DOHH2 (cell line): Measurements from ENCODE around the gene EYA2.

Experiments used
- H3F3A ChIP-seq: fragments of 200-600 bp; sonication (generic), shearing (Covaris generic); 2 replicates; pipeline ENCODE4 v1.6.0; 2016; ENCODE audit warnings: antibody characterized with exemption, mild to moderate bottlenecking; ENCODE audit not compliant: control insufficient read depth, insufficient read depth
- H3K27ac ChIP-seq: fragments of 200-600 bp; sonication (generic); 2 replicates; pipeline ENCODE4 v1.5.1; 2014; ENCODE audit warnings: low read depth, mild to moderate bottlenecking, low read length, moderate library complexity
- H3K27me3 ChIP-seq: fragments of 200-600 bp; sonication (generic); 2 replicates; pipeline ENCODE4 v1.6.1; 2014; ENCODE audit warnings: mild to moderate bottlenecking, low read length, mixed read lengths; ENCODE audit not compliant: control insufficient read depth
- H3K36me3 ChIP-seq: fragments of 200-600 bp; sonication (generic); 2 replicates; pipeline ENCODE4 v1.6.1; 2014; ENCODE audit warnings: mild to moderate bottlenecking, low read length, moderate library complexity, mixed read lengths; ENCODE audit not compliant: control insufficient read depth
- H3K4me1 ChIP-seq: fragments of 200-600 bp; sonication (generic); 2 replicates; pipeline ENCODE4 v1.6.1; 2014; ENCODE audit warnings: mild to moderate bottlenecking, low read length, mixed read lengths; ENCODE audit not compliant: control insufficient read depth
- H3K4me2 ChIP-seq: fragments of 200-600 bp; sonication (generic); 2 replicates; pipeline ENCODE4 v1.6.0; 2014; ENCODE audit warnings: mild to moderate bottlenecking, low read length, moderate library complexity
- H3K4me3 ChIP-seq: fragments of 200-600 bp; sonication (generic); 2 replicates; pipeline ENCODE4 v1.5.1; 2014; ENCODE audit warnings: mild to moderate bottlenecking, low read length, mixed read lengths
- H3K79me2 ChIP-seq: fragments of 200-600 bp; sonication (generic); 2 replicates; pipeline ENCODE4 v1.6.1; 2014; ENCODE audit warnings: mild to moderate bottlenecking, low read length, mixed read lengths; ENCODE audit not compliant: control insufficient read depth
- H3K9me2 ChIP-seq: fragments of 200-600 bp; sonication (generic); replicated peaks from 2 replicates; pipeline ENCODE4 v1.6.1; 2014; ENCODE audit warnings: mild to moderate bottlenecking, low read length, mixed read lengths; ENCODE audit not compliant: control insufficient read depth
- H3K9me3 ChIP-seq: fragments of 200-600 bp; sonication (generic); 2 replicates; pipeline ENCODE4 v1.6.1; 2014; ENCODE audit warnings: antibody characterized with exemption, low read length, mixed read lengths; ENCODE audit not compliant: control insufficient read depth, insufficient read depth
- H4K20me1 ChIP-seq: fragments of 200-600 bp; sonication (generic); 2 replicates; pipeline ENCODE4 v1.6.0; 2014; ENCODE audit warnings: low read depth, mild to moderate bottlenecking, antibody characterized with exemption, low read length, moderate library complexity; ENCODE audit not compliant: control insufficient read depth, insufficient read depth
- CTCF ChIP-seq: fragments of 200-600 bp; sonication (generic); IDR thresholded peaks from one replicate; pipeline ENCODE4 v1.5.1; 2014; ENCODE audit warnings: antibody characterized with exemption, mild to moderate bottlenecking, low read depth, low read length; ENCODE audit not compliant: poor library complexity, severe bottlenecking
- EZH2phosphoT487 ChIP-seq: fragments of 200-600 bp; sonication (generic); IDR thresholded peaks from 2 replicates; pipeline ENCODE4 v1.6.1; 2017; ENCODE audit warnings: borderline replicate concordance, mild to moderate bottlenecking, antibody characterized with exemption, low read length, moderate library complexity, mixed read lengths

The EYA2 gene

GRCh38 chr20:47209982-47210381, 315.3 kb downstream of the EYA2 start:
- H3K36me3 ChIP-seq = peaks cover 67% of the 10 kb centered on the region
- no peak overlapping the region for H3K4me3 ChIP-seq
- TF ChIP-seq EZH2phosphoT487 (no peak), CTCF (no peak)
- no peak overlapping the region for H3K27ac ChIP-seq
- no peaks in the 10 kb centered on the region for H3K27me3 ChIP-seq
- H3K9me3 ChIP-seq = no peaks in the 10 kb centered on the region
- H4K20me1 ChIP-seq = no peaks in the 10 kb centered on the region
- H3F3A ChIP-seq = peaks cover 2% of the 10 kb centered on the region; the same call in 1 of the 2 replicates
- no peak overlapping the region for H3K4me2 ChIP-seq
- no peaks in the 10 kb centered on the region for H3K79me2 ChIP-seq
- no peaks in the 10 kb centered on the region for H3K4me1 ChIP-seq
- no peaks in the 10 kb centered on the region for H3K9me2 ChIP-seq

- Histone ChIP-seq H3K27me3 (no peaks in the 10 kb centered on the region), H3K9me2 (no peaks in the 10 kb centered on the region), H3K36me3 (peaks cover 69% of the 10 kb centered on the region), H3K4me3 (no peak overlapping the region), H3K27ac (no peak overlapping the region), H3K4me1 (no peaks in the 10 kb centered on the region), H3K79me2 (no peaks in the 10 kb centered on the region), H4K20me1 (no peaks in the 10 kb centered on the region), H3F3A (peaks cover 2% of the 10 kb centered on the region; the same call in 1 of the 2 replicates), H3K9me3 (no peaks in the 10 kb centered on the region), H3K4me2 (no peak overlapping the region)
- no peak for TF ChIP-seq CTCF
- TF ChIP-seq EZH2phosphoT487 = no peak
Observed at GRCh38 chr20:47210470-47210869, 315.8 kb downstream of the EYA2 start.

GRCh38 chr20:47211036-47211435, 316.4 kb downstream of the EYA2 start:
- H3F3A ChIP-seq = peaks cover 2% of the 10 kb centered on the region; the same call in 1 of the 2 replicates
- H3K9me2 ChIP-seq = no peaks in the 10 kb centered on the region
- no peaks in the 10 kb centered on the region for H3K79me2 ChIP-seq
- no peaks in the 10 kb centered on the region for H3K9me3 ChIP-seq
- no peaks in the 10 kb centered on the region for H3K4me1 ChIP-seq
- no peak overlapping the region for H3K4me3 ChIP-seq
- H3K27me3 ChIP-seq = no peaks in the 10 kb centered on the region
- no peak overlapping the region for H3K4me2 ChIP-seq
- peaks cover 75% of the 10 kb centered on the region for H3K36me3 ChIP-seq
- no peak overlapping the region for H3K27ac ChIP-seq
- H4K20me1 ChIP-seq = no peaks in the 10 kb centered on the region
- TF ChIP-seq CTCF = no peak
- TF ChIP-seq EZH2phosphoT487 = no peak
